Measurements from ENCODE around the gene FPGS. TPM values are rescaled to one million over a fixed set of nuclear protein-coding genes. Genes with fewer than 3 reads are reported as not detected.

FPGS gene
- polyA plus RNA-seq, 5 donors, result 32.2 to 58.3 (median 44.3) TPM

- DNase-seq, result no peak
Measured at GRCh38 chr9:127809540-127810377, 7.1 kb downstream of the FPGS start.

- DNase-seq, result no peak
Measured at GRCh38 chr9:127810378-127811187, 7.9 kb downstream of the FPGS start.

GRCh38 chr9:127812011-127812410, 9.3 kb downstream of the FPGS start:
- DNase-seq, result no peak

- no peak for DNase-seq
Measured at GRCh38 chr9:127812936-127813675, 10.4 kb downstream of the FPGS start.

- DNase-seq, result no peak
Measured at GRCh38 chr9:127813686-127814226, 11.1 kb downstream of the FPGS start.

GRCh38 chr9:127814619-127815511, 12.2 kb downstream of the FPGS start:
- no peak for DNase-seq

- DNase-seq, result no peak
Measured at GRCh38 chr9:127815512-127816361, 13.1 kb downstream of the FPGS start.

- DNase-seq, result no peak
Measured at GRCh38 chr9:127816362-127816725, 13.7 kb downstream of the FPGS start.

GRCh38 chr9:127816728-127817127, 14.0 kb downstream of the FPGS start:
- DNase-seq, result no peak

GRCh38 chr9:127817881-127818434, 15.3 kb downstream of the FPGS start:
- DNase-seq, result no peak

- DNase-seq, result no peak
Measured at GRCh38 chr9:127818574-127818973, 15.9 kb downstream of the FPGS start.

GRCh38 chr9:127822108-127822507, 19.4 kb downstream of the FPGS start:
- no peak for DNase-seq

- no peak for DNase-seq
Measured at GRCh38 chr9:127825319-127826051, 22.8 kb downstream of the FPGS start.

- no peak for DNase-seq
Measured at GRCh38 chr9:127826253-127826913, 23.7 kb downstream of the FPGS start.

GRCh38 chr9:127828262-127829031, 25.8 kb downstream of the FPGS start:
- DNase-seq, result peak; percentile 90 to 92

GRCh38 chr9:127829205-127829906, 26.7 kb downstream of the FPGS start:
- no peak for DNase-seq

- DNase-seq, result no peak
Measured at GRCh38 chr9:127832248-127832647, 29.6 kb downstream of the FPGS start.
